H1 (cell line): ENCODE measurements around the gene RAB3C. TPM values are rescaled to one million over a fixed set of nuclear protein-coding genes. Genes with fewer than 3 reads are reported as not detected.

Experiments used
- CTCF ChIA-PET: fragments of 300-600 bp; sonication (Branson Sonifier 250); formaldehyde crosslinking; loops from one replicate; lab custom pipeline; 2021; ENCODE audit not compliant: partially characterized antibody; lab: Charles Lee
- POLR2A ChIA-PET: fragments of 300-600 bp; sonication (Branson Sonifier 250); formaldehyde crosslinking; loops from one replicate; lab custom pipeline; 2021; ENCODE audit warnings: inconsistent platforms; ENCODE audit not compliant: partially characterized antibody; lab: Charles Lee
- DNase-seq, 2 experiments: peaks; one replicate each; pipeline versions ENCODE4 v3.0.0 to v3.0.0-alpha.2; 2010 to 2022; ENCODE audit warnings: low spot score in 2 of 2, low read depth in 1 of 2, mixed read lengths in 1 of 2
- FAIRE-seq: peaks from 2 replicates; lab custom pipeline; 2011; peaks lifted over from hg19 to GRCh38; lab: Jason Lieb, UNC
- H2AFZ ChIP-seq: 2 replicates; pipeline ENCODE4 v1.8.1; 2012; ENCODE audit warnings: low read length, inconsistent platforms
- H2AK5ac ChIP-seq: 2 replicates; pipeline ENCODE4 v1.6.1; 2013; ENCODE audit warnings: low read depth, low read length
- H2BK120ac ChIP-seq: replicated peaks from 2 replicates; pipeline ENCODE3; 2013; ENCODE audit warnings: low read depth, low read length, inconsistent platforms
- H2BK12ac ChIP-seq: 2 replicates; pipeline ENCODE4 v1.6.1; 2013; ENCODE audit warnings: low read depth, low read length
- H2BK15ac ChIP-seq: 2 replicates; pipeline ENCODE4 v1.6.1; 2013; ENCODE audit warnings: low read length
- H2BK20ac ChIP-seq: 2 replicates; pipeline ENCODE4 v1.6.1; 2013; ENCODE audit warnings: low read length
- H2BK5ac ChIP-seq: 2 replicates; pipeline ENCODE4 v1.6.1; 2013; ENCODE audit warnings: low read depth, low read length
- H3K14ac ChIP-seq: 2 replicates; pipeline ENCODE4 v1.6.1; 2013; ENCODE audit warnings: inconsistent platforms; ENCODE audit not compliant: insufficient read length
- H3K18ac ChIP-seq: 2 replicates; pipeline ENCODE4 v1.6.1; 2013; ENCODE audit warnings: low read length; ENCODE audit errors: extremely low read depth
- H3K23ac ChIP-seq: 2 replicates; pipeline ENCODE4 v1.6.1; 2013; ENCODE audit warnings: inconsistent platforms; ENCODE audit not compliant: insufficient read length
- H3K23me2 ChIP-seq: 2 replicates; pipeline ENCODE4 v1.6.1; 2013; ENCODE audit warnings: low read depth, low read length
- H3K27ac ChIP-seq: 2 replicates; pipeline ENCODE4 v1.6.1; 2011; ENCODE audit warnings: low read depth, low read length, inconsistent platforms
- H3K27me3 ChIP-seq, 4 experiments: replicated peaks in 1 of 4; 1 replicate in 1 of 4; 2 replicates in 3 of 4; pipeline versions ENCODE4 v1.6.1 to v1.8.1; 2011 to 2013; ENCODE audit warnings: low read length in 3 of 4, mild to moderate bottlenecking in 3 of 4, inconsistent platforms in 2 of 4, mixed read lengths in 2 of 4, moderate library complexity in 1 of 4; ENCODE audit not compliant: control insufficient read depth in 3 of 4, insufficient read depth in 3 of 4; ENCODE audit errors: extremely low read depth in 1 of 4
- H3K36me3 ChIP-seq, 4 experiments: 2 replicates each; pipeline versions ENCODE4 v1.6.1 to v1.8.1; 2011 to 2013; ENCODE audit warnings: mild to moderate bottlenecking in 4 of 4, low read length in 3 of 4, moderate library complexity in 2 of 4, control low read depth in 1 of 4, inconsistent platforms in 1 of 4; ENCODE audit not compliant: insufficient read depth in 4 of 4, control insufficient read depth in 2 of 4
- H3K4ac ChIP-seq: replicated peaks from 2 replicates; pipeline ENCODE3; 2013; ENCODE audit warnings: low read length, low read depth, mixed read lengths, inconsistent platforms; ENCODE audit not compliant: insufficient read length
- H3K4me1 ChIP-seq, 4 experiments: replicated peaks in 1 of 4; 1 replicate in 1 of 4; 2 replicates in 3 of 4; pipeline versions ENCODE4 v1.6.1 to v1.8.1; 2011 to 2013; ENCODE audit warnings: low read length in 3 of 4, inconsistent platforms in 2 of 4, mixed read lengths in 1 of 4; ENCODE audit not compliant: insufficient read depth in 4 of 4, control insufficient read depth in 3 of 4
- H3K4me2 ChIP-seq, 2 experiments: 2 replicates each; pipeline versions ENCODE4 v1.6.1 to v1.8.1; 2011 to 2013; ENCODE audit warnings: low read depth in 2 of 2, low read length in 2 of 2, control low read depth in 1 of 2, inconsistent platforms in 1 of 2, mild to moderate bottlenecking in 1 of 2; ENCODE audit not compliant: insufficient read depth in 1 of 2
- H3K4me3 ChIP-seq, 4 experiments: fragments of 200-600, 300-600 bp in 1 of 4; sonication (generic), shearing (Covaris generic), sonication (Bioruptor Twin) in 1 of 4; 2 replicates each; pipeline versions ENCODE4 v1.5.1 to v1.8.1; 2011 to 2016; ENCODE audit warnings: low read length in 4 of 4, low read depth in 3 of 4, control low read depth in 2 of 4, inconsistent platforms in 2 of 4, mild to moderate bottlenecking in 2 of 4, mixed read lengths in 1 of 4, moderate library complexity in 1 of 4; ENCODE audit not compliant: insufficient read depth in 2 of 4; ENCODE audit errors: extremely low read depth in 1 of 4
- H3K56ac ChIP-seq: replicated peaks from 2 replicates; pipeline ENCODE3; 2013; ENCODE audit warnings: low read depth, mild to moderate bottlenecking, mixed read lengths, low read length, inconsistent platforms; ENCODE audit not compliant: insufficient read length
- H3K79me1 ChIP-seq: 2 replicates; pipeline ENCODE4 v1.6.1; 2013; ENCODE audit warnings: low read depth, low read length, control low read depth
- H3K79me2 ChIP-seq, 2 experiments: 2 replicates each; pipeline versions ENCODE4 v1.6.1 to v1.8.1; 2012 to 2013; ENCODE audit warnings: low read length in 2 of 2, mild to moderate bottlenecking in 2 of 2, inconsistent platforms in 1 of 2; ENCODE audit not compliant: insufficient read depth in 2 of 2, control insufficient read depth in 1 of 2
- H3K9ac ChIP-seq, 4 experiments: replicated peaks in 1 of 4; 1 replicate in 1 of 4; 2 replicates in 3 of 4; pipeline versions ENCODE4 v1.6.1 to v1.8.1; 2011 to 2013; ENCODE audit warnings: low read depth in 3 of 4, low read length in 3 of 4, control low read depth in 2 of 4, mild to moderate bottlenecking in 2 of 4, moderate library complexity in 2 of 4, inconsistent platforms in 1 of 4; ENCODE audit errors: extremely low read depth in 1 of 4
- H3K9me3 ChIP-seq, 2 experiments: 2 replicates each; pipeline versions ENCODE4 v1.6.1 to v1.8.1; 2012 to 2013; ENCODE audit warnings: mild to moderate bottlenecking in 2 of 2, moderate library complexity in 2 of 2, control low read depth in 1 of 2, inconsistent platforms in 1 of 2, low read depth in 1 of 2, low read length in 1 of 2, mixed read lengths in 1 of 2; ENCODE audit not compliant: insufficient read depth in 2 of 2
- H4K20me1 ChIP-seq, 2 experiments: replicated peaks in 1 of 2; 2 replicates each; pipeline versions ENCODE3 to v1.8.1; 2011 to 2013; ENCODE audit warnings: inconsistent platforms in 2 of 2, low read length in 2 of 2, mild to moderate bottlenecking in 1 of 2; ENCODE audit not compliant: insufficient read depth in 2 of 2, control insufficient read depth in 1 of 2
- H4K5ac ChIP-seq: 2 replicates; pipeline ENCODE4 v1.6.1; 2013; ENCODE audit warnings: low read length, low read depth, mixed read lengths, inconsistent platforms; ENCODE audit not compliant: insufficient read length
- H4K8ac ChIP-seq: 2 replicates; pipeline ENCODE4 v1.8.0; 2013; ENCODE audit warnings: mild to moderate bottlenecking, moderate library complexity, low read length, inconsistent platforms; ENCODE audit not compliant: insufficient read depth; ENCODE audit errors: extremely low read depth
- H4K91ac ChIP-seq: replicated peaks from 2 replicates; pipeline ENCODE3; 2013; ENCODE audit warnings: low read length, mixed read lengths, inconsistent platforms; ENCODE audit not compliant: insufficient read length
- ATF3 ChIP-seq: IDR thresholded peaks from 2 replicates; pipeline ENCODE4 v1.6.1; 2011; ENCODE audit warnings: low read depth, mild to moderate bottlenecking, low read length; ENCODE audit not compliant: insufficient read depth
- CEBPB ChIP-seq: IDR thresholded peaks from 2 replicates; pipeline ENCODE4 v1.6.1; 2012; ENCODE audit warnings: low read depth, low read length
- EP300 ChIP-seq, 2 experiments: IDR thresholded peaks; 1 replicate in 1 of 2; 2 replicates in 1 of 2; pipeline ENCODE4 v1.6.1; 2011 to 2012; ENCODE audit warnings: low read depth in 2 of 2, low read length in 2 of 2, mild to moderate bottlenecking in 2 of 2, borderline replicate concordance in 1 of 2, inconsistent platforms in 1 of 2, moderate library complexity in 1 of 2
- JUN ChIP-seq: IDR thresholded peaks from 2 replicates; pipeline ENCODE4 v1.6.1; 2011; ENCODE audit warnings: low read depth, mild to moderate bottlenecking, improper control_type of control experiment, low read length
- RAD21 ChIP-seq, 2 experiments: IDR thresholded peaks in 1 of 2; conservative IDR thresholded peaks in 1 of 2; 2 replicates each; pipeline ENCODE4 v1.6.1; 2011; ENCODE audit warnings: low read depth in 2 of 2, low read length in 2 of 2, improper control_type of control experiment in 1 of 2, inconsistent platforms in 1 of 2, mild to moderate bottlenecking in 1 of 2, moderate library complexity in 1 of 2
- RXRA ChIP-seq: IDR thresholded peaks from 2 replicates; pipeline ENCODE4 v1.6.1; 2011; ENCODE audit warnings: low read depth, mild to moderate bottlenecking, low read length, moderate library complexity; ENCODE audit not compliant: insufficient read depth
- SP2 ChIP-seq: IDR thresholded peaks from 2 replicates; pipeline ENCODE4 v1.6.1; 2012; ENCODE audit warnings: mild to moderate bottlenecking, low read length, inconsistent platforms
- SUZ12 ChIP-seq: fragments of 200-600 bp; sonication (generic); IDR thresholded peaks from 2 replicates; pipeline ENCODE4 v1.6.1; 2012; ENCODE audit warnings: mild to moderate bottlenecking, inconsistent platforms, low read length, moderate library complexity, mixed read lengths
- TBP ChIP-seq: IDR thresholded peaks from 2 replicates; pipeline ENCODE4 v1.6.1; 2011; ENCODE audit warnings: low read depth, low read length, improper control_type of control experiment
- WGBS, 2 experiments: shearing (Covaris generic) in 1 of 2; methylation state at CpG; one replicate each; pipeline versions ENCODE4 v1.1.6 to v1.1.7; 2013 to 2015; ENCODE audit warnings: low lambda C conversion rate in 2 of 2, mixed read lengths in 2 of 2, inconsistent platforms in 1 of 2, low coverage in 1 of 2, missing lambda C conversion rate in 1 of 2; ENCODE audit not compliant: insufficient replicate concordance in 2 of 2, insufficient coverage in 1 of 2, insufficient read length in 1 of 2; ENCODE audit errors: extremely low coverage in 1 of 2, missing lambda C conversion rate in 1 of 2; 5-methylcytosine and 5-hydroxymethylcytosine counted together
- polyA plus RNA-seq, 7 experiments: library from polyadenylated mRNA; depleted of rRNA in 3 of 7; stranded (reverse) in 5 of 7; unstranded in 2 of 7; fragments of >200 nt in 5 of 7; fragments of 200-250 nt in 2 of 7; gene quantifications; 1 replicate in 5 of 7; 2 replicates in 1 of 7; 4 replicates in 1 of 7; pipeline versions ENCODE4 v1.2.1 to v1.2.3, GENCODE V29; 2011 to 2013; ENCODE audit warnings: missing spikeins in 2 of 7, mixed read lengths in 2 of 7
- total RNA-seq: library from RNA; stranded (reverse); fragmentation: NEBNext Ultra II Directional; extraction: Animal tissue kit (Norgen Biotek cat#: 25700); gene quantifications from 2 replicates; pipeline ENCODE4 v1.2.1, GENCODE V29; 2021

RAB3C gene
- total and polyA plus RNA-seq, 2 of the 8 experiments (the other 6 are each of a cell fraction or from before 2014, with no cell fraction given) = 14.7 to 18.3 TPM

GRCh38 chr5:58810086-58810485, 227.2 kb downstream of the RAB3C start:
- Histone ChIP-seq H2BK12ac (no peak overlapping the region), H3K27ac (no peak overlapping the region), H3K23me2 (no peaks in the 10 kb centered on the region), H2AK5ac (no peak overlapping the region), H2BK15ac (no peak overlapping the region), H3K56ac (no peak overlapping the region), H2BK120ac (no peak overlapping the region), H2BK5ac (no peak overlapping the region), H3K14ac (no peak overlapping the region), H3K4me1 (no peaks in the 10 kb centered on the region), H4K8ac (no peak overlapping the region), H3K9ac (no peak overlapping the region), H4K5ac (no peak overlapping the region), H3K9me3 (no peaks in the 10 kb centered on the region), H3K36me3 (no peaks in the 10 kb centered on the region), H4K91ac (no peak overlapping the region), H3K27me3 (no peaks in the 10 kb centered on the region), H3K79me2 (no peaks in the 10 kb centered on the region), H2BK20ac (no peak overlapping the region), H3K23ac (no peak overlapping the region), H3K18ac (no peak overlapping the region), H3K4ac (no peak overlapping the region), H3K4me2 (no peak overlapping the region), H4K20me1 (no peaks in the 10 kb centered on the region), H3K4me3 (no peak overlapping the region), H2AFZ (no peak overlapping the region), H3K79me1 (no peaks in the 10 kb centered on the region)
- ChIA-PET POLR2A (no interaction called here), CTCF (interaction anchor here (0.6 to 1.2 kb wide), 6 partner anchors 11 to 313 kb away, joined by 3 to 5 read pairs (median 4); no protein-coding TSS in a partner anchor)
- FAIRE-seq (no peak), DNase-seq (no peak)
- no peak for TF ChIP-seq TBP
- TF ChIP-seq RAD21 (IDR thresholded peaks at IDR 0.05 in 1 of 2, conservative IDR thresholded peaks at IDR 0.05 in 1 of 2; ENCODE audit: low read depth in 2 of 2, low read length in 2 of 2) = no peak
- TF ChIP-seq JUN = no peak
- no peak for TF ChIP-seq SP2
- no peak for TF ChIP-seq CEBPB
- TF ChIP-seq RXRA = no peak
- no peak for TF ChIP-seq ATF3
- no peak for TF ChIP-seq SUZ12
- TF ChIP-seq EP300 (IDR thresholded peaks at IDR 0.05; ENCODE audit: borderline replicate concordance in 1 of 2, low read depth in 2 of 2, low read length in 2 of 2) = no peak
- WGBS, 2 experiments = 74% methylated on average over 1 of the region's 1 CpG; no CpG with 5 or more reads in 1 of the 2 experiments
